ENCODE data around the gene CRY2.
A peak's percentile ranks its signal among the peaks of the same experiment; 100 is the strongest.

The CRY2 gene

DNA sequence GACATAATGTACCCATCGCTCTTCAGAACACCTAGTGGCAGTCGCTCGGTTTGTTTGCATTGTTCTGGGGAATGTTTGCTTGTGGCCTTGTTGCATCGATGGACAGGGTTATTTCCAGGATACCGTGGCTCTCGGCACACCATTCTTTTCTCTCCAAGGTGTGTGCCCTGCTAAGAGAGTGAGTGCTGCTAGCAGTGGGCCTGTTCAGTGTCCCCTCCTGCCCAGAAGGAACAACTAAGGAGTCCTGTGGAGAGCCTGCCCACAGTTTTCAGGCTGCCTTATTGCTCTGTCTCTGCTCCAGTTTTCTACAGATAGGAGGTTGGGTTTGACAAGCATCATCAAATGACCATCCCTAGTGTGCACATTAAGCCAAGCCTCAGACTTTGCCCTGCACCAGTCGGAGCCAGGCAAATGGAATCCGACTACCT lies 1.4 kb downstream of the CRY2 start:
- Histone ChIP-seq H3K4me3 (ENCODE audit: low read length) (peak overlapping the region; percentile 87), H3K9me2 (replicated peaks; ENCODE audit: control insufficient read depth, low read length) (no peaks in the 10 kb centered on the region), H3K36me3 (ENCODE audit: control insufficient read depth, low read length) (no peaks in the 10 kb centered on the region; the same call in 1 of the 2 replicates), H4K20me1 (ENCODE audit: control insufficient read depth, insufficient read depth, low read depth, low read length) (peaks cover 29% of the 10 kb centered on the region), H3K27ac (ENCODE audit: low read depth, low read length) (no peak overlapping the region), H3K4me1 (ENCODE audit: control insufficient read depth, low read length) (peaks cover 42% of the 10 kb centered on the region), H3K79me2 (ENCODE audit: control insufficient read depth, low read length) (peaks cover 60% of the 10 kb centered on the region), H3K4me2 (ENCODE audit: low read length) (peak overlapping the region; percentile 85), H3K9me3 (ENCODE audit: control insufficient read depth, insufficient read depth, low read length) (no peaks in the 10 kb centered on the region), H3K27me3 (ENCODE audit: control insufficient read depth, low read length) (no peaks in the 10 kb centered on the region), H3F3A (ENCODE audit: control insufficient read depth, insufficient read depth) (no peaks in the 10 kb centered on the region)
- TF ChIP-seq EZH2phosphoT487 (IDR thresholded peaks at IDR 0.05; ENCODE audit: borderline replicate concordance, low read length): no peak
- TF ChIP-seq, protein P1, sequence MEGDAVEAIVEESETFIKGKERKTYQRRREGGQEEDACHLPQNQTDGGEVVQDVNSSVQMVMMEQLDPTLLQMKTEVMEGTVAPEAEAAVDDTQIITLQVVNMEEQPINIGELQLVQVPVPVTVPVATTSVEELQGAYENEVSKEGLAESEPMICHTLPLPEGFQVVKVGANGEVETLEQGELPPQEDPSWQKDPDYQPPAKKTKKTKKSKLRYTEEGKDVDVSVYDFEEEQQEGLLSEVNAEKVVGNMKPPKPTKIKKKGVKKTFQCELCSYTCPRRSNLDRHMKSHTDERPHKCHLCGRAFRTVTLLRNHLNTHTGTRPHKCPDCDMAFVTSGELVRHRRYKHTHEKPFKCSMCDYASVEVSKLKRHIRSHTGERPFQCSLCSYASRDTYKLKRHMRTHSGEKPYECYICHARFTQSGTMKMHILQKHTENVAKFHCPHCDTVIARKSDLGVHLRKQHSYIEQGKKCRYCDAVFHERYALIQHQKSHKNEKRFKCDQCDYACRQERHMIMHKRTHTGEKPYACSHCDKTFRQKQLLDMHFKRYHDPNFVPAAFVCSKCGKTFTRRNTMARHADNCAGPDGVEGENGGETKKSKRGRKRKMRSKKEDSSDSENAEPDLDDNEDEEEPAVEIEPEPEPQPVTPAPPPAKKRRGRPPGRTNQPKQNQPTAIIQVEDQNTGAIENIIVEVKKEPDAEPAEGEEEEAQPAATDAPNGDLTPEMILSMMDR (IDR thresholded peaks at IDR 0.05; ENCODE audit: low read depth, low read length, poor library complexity, severe bottlenecking): no peak

DNA sequence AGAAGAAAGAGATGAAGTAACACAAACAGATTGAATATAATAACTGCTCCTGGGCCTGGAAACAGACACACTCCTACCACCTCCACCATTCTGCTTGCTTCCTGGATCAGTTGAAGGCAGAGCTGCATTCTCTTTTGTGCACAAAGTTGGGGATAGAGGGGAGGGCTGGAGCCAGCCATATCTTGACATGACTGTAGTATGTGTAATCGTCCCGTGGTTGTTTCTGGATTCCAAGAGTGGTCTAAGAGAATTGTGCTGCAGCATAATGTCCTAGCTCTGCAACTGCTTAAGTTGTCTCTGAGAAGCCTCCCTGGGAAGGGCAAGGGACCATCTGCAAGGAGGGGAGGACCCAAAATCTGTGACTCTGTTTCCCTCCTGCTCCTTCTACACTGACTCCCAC lies 3.2 kb downstream of the CRY2 start:
- Histone ChIP-seq H3F3A (ENCODE audit: control insufficient read depth, insufficient read depth) (no peaks in the 10 kb centered on the region), H4K20me1 (ENCODE audit: control insufficient read depth, insufficient read depth, low read depth, low read length) (peaks cover 29% of the 10 kb centered on the region), H3K27ac (ENCODE audit: low read depth, low read length) (no peak overlapping the region), H3K9me2 (replicated peaks; ENCODE audit: control insufficient read depth, low read length) (no peaks in the 10 kb centered on the region), H3K36me3 (ENCODE audit: control insufficient read depth, low read length) (no peaks in the 10 kb centered on the region; the same call in 1 of the 2 replicates), H3K9me3 (ENCODE audit: control insufficient read depth, insufficient read depth, low read length) (no peaks in the 10 kb centered on the region), H3K27me3 (ENCODE audit: control insufficient read depth, low read length) (no peaks in the 10 kb centered on the region), H3K4me1 (ENCODE audit: control insufficient read depth, low read length) (peaks cover 42% of the 10 kb centered on the region), H3K79me2 (ENCODE audit: control insufficient read depth, low read length) (peaks cover 66% of the 10 kb centered on the region), H3K4me2 (ENCODE audit: low read length) (no peak overlapping the region), H3K4me3 (ENCODE audit: low read length) (no peak overlapping the region)
- TF ChIP-seq EZH2phosphoT487 (IDR thresholded peaks at IDR 0.05; ENCODE audit: borderline replicate concordance, low read length): no peak
- TF ChIP-seq, protein P1 (IDR thresholded peaks at IDR 0.05; ENCODE audit: low read depth, low read length, poor library complexity, severe bottlenecking): no peak

DNA sequence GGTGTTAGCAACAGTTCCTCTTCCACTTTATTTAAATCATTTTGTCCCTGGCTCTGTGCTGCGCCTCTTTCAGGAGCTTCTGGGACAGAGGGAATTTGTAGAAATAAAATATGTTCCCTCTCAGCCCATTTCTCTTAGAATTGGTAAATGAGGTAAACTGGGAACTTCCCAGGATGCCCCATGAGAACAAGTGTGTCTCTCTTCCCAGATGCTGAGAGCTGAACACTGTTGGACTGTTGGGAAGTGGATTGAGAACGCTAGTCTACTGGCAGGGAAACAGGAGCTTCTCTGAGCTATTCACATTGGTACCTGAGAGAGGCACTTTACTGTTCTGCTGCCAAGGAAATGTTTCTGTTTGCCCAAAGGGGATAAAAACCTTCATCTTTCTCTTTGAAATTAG lies 4.0 kb downstream of the CRY2 start:
- Histone ChIP-seq H3K36me3 (ENCODE audit: control insufficient read depth, low read length) (peaks cover 6% of the 10 kb centered on the region), H3K4me3 (ENCODE audit: low read length) (no peak overlapping the region), H3K9me2 (replicated peaks; ENCODE audit: control insufficient read depth, low read length) (no peaks in the 10 kb centered on the region), H3K27ac (ENCODE audit: low read depth, low read length) (no peak overlapping the region), H3F3A (ENCODE audit: control insufficient read depth, insufficient read depth) (no peaks in the 10 kb centered on the region), H3K4me1 (ENCODE audit: control insufficient read depth, low read length) (peaks cover 42% of the 10 kb centered on the region), H3K79me2 (ENCODE audit: control insufficient read depth, low read length) (peaks cover 66% of the 10 kb centered on the region), H3K9me3 (ENCODE audit: control insufficient read depth, insufficient read depth, low read length) (no peaks in the 10 kb centered on the region), H3K27me3 (ENCODE audit: control insufficient read depth, low read length) (no peaks in the 10 kb centered on the region), H4K20me1 (ENCODE audit: control insufficient read depth, insufficient read depth, low read depth, low read length) (peaks cover 29% of the 10 kb centered on the region), H3K4me2 (ENCODE audit: low read length) (no peak overlapping the region)
- TF ChIP-seq EZH2phosphoT487 (IDR thresholded peaks at IDR 0.05; ENCODE audit: borderline replicate concordance, low read length): no peak
- TF ChIP-seq, protein P1 (IDR thresholded peaks at IDR 0.05; ENCODE audit: low read depth, low read length, poor library complexity, severe bottlenecking): no peak
